NB4 (cell line): ENCODE data around the gene IGSF21.

Source experiments
- DNase-seq: peaks from one replicate; pipeline ENCODE4 v3.0.0; 2010; ENCODE audit warnings: low read depth
- H3K4me3 ChIP-seq: one replicate; pipeline ENCODE4 v1.5.1; 2011; ENCODE audit warnings: mild to moderate bottlenecking, low read depth, low read length, moderate library complexity
- CTCF ChIP-seq: IDR thresholded peaks from one replicate; pipeline ENCODE4 v1.5.1; 2012; ENCODE audit warnings: low read depth, low read length
- MAX ChIP-seq: IDR thresholded peaks from 2 replicates; pipeline ENCODE4 v1.6.1; 2011; ENCODE audit warnings: low read depth, low read length
- MYC ChIP-seq: IDR thresholded peaks from 2 replicates; pipeline ENCODE4 v1.6.1; 2011; ENCODE audit warnings: low read depth, low read length
- POLR2A ChIP-seq: IDR thresholded peaks from 2 replicates; pipeline ENCODE4 v1.6.1; 2011; ENCODE audit warnings: mild to moderate bottlenecking; ENCODE audit not compliant: insufficient read length; ENCODE audit errors: extremely low read depth

IGSF21 gene

GRCh38 chr1:18249631-18250030 is 142.0 kb downstream of the IGSF21 start:
- TF ChIP-seq MAX (no peak), MYC (no peak), CTCF (no peak), POLR2A (no peak)
- no peak overlapping the region for H3K4me3 ChIP-seq
- no peak for DNase-seq

- TF ChIP-seq POLR2A = no peak
- TF ChIP-seq MAX = no peak
- no peak for TF ChIP-seq CTCF
- TF ChIP-seq MYC = no peak
- DNase-seq = no peak
These were observed 145.5 kb downstream of the IGSF21 start for GRCh38 chr1:18253093-18253492.

GRCh38 chr1:18256282-18257235 is 149.0 kb downstream of the IGSF21 start:
- no peak overlapping the region for H3K4me3 ChIP-seq
- TF ChIP-seq MYC (no peak), CTCF (no peak), POLR2A (no peak), MAX (no peak)
- DNase-seq = peak; percentile 35

More at GRCh38 chr1:18253093-18253492, 145.5 kb downstream of the IGSF21 start:
- no peak overlapping the region for H3K4me3 ChIP-seq

GRCh38 chr1:18257778-18258177 is 150.2 kb downstream of the IGSF21 start:
- DNase-seq = no peak
- no peak overlapping the region for H3K4me3 ChIP-seq
- TF ChIP-seq POLR2A (no peak), MAX (no peak), MYC (no peak), CTCF (no peak)

GRCh38 chr1:18261891-18262290 is 154.3 kb downstream of the IGSF21 start:
- H3K4me3 ChIP-seq = no peak overlapping the region
- DNase-seq = no peak
- TF ChIP-seq CTCF (no peak), MAX (no peak), POLR2A (no peak), MYC (no peak)
